SK-N-SH (cell line): Measurements from ENCODE around the gene ADAMTS14. TPM values are rescaled to one million over a fixed set of nuclear protein-coding genes. Genes with fewer than 3 reads are reported as not detected.

ENCODE experiments used
- CTCF ChIA-PET: fragments of 300-600, 350-600 bp; formaldehyde crosslinking; extraction: SDS; loops from one replicate; lab custom pipeline; 2021; lab: Yijun Ruan, JAX
- POLR2A ChIA-PET: fragments of 350-600 bp; sonication (Branson Sonifier 250); formaldehyde crosslinking; extraction: SDS; loops from one replicate; lab custom pipeline; 2020; ENCODE audit warnings: antibody characterized with exemption, inconsistent platforms; lab: Yijun Ruan, JAX
- DNase-seq: peaks from one replicate; pipeline ENCODE4 v3.0.0; 2012
- H2AFZ ChIP-seq: fragments of 200-600 bp; sonication (generic); 2 replicates; pipeline ENCODE4 v1.8.1; 2016; ENCODE audit warnings: antibody characterized with exemption, mild to moderate bottlenecking, low read depth
- H3F3A ChIP-seq: fragments of 200-600 bp; sonication (generic); replicated peaks from 2 replicates; pipeline ENCODE3; 2016; ENCODE audit warnings: antibody characterized with exemption, mild to moderate bottlenecking; ENCODE audit not compliant: insufficient read depth
- H3K27ac ChIP-seq, 2 experiments: fragments of 200-500 bp in 1 of 2; fragments of 200-600 bp in 1 of 2; sonication (Bioruptor generic) in 1 of 2; sonication (generic), shearing (Covaris generic) in 1 of 2; 2 replicates each; pipeline versions ENCODE4 v1.5.1 to v1.6.1; 2014 to 2016; ENCODE audit warnings: low read depth in 2 of 2, inconsistent platforms in 1 of 2, low read length in 1 of 2, mild to moderate bottlenecking in 1 of 2, mixed read lengths in 1 of 2
- H3K27me3 ChIP-seq: fragments of 200-600 bp; sonication (generic), shearing (Covaris generic); 2 replicates; pipeline ENCODE4 v1.6.1; 2016; ENCODE audit warnings: mixed run types; ENCODE audit not compliant: insufficient read depth
- H3K36me3 ChIP-seq, 2 experiments: fragments of 200-500 bp in 1 of 2; fragments of 200-600 bp in 1 of 2; sonication (Bioruptor generic) in 1 of 2; sonication (generic) in 1 of 2; replicated peaks in 1 of 2; 2 replicates each; pipeline versions ENCODE3 to v1.5.1; 2014 to 2016; ENCODE audit warnings: low read length in 1 of 2, mild to moderate bottlenecking in 1 of 2; ENCODE audit not compliant: insufficient read depth in 2 of 2, control insufficient read depth in 1 of 2
- H3K4me1 ChIP-seq, 2 experiments: fragments of 200-500 bp in 1 of 2; fragments of 200-600 bp in 1 of 2; sonication (Bioruptor generic) in 1 of 2; sonication (generic), shearing (Covaris generic) in 1 of 2; 2 replicates each; pipeline versions ENCODE4 v1.5.1 to v1.6.1; 2014 to 2016; ENCODE audit warnings: low read depth in 1 of 2, low read length in 1 of 2, mixed run types in 1 of 2; ENCODE audit not compliant: insufficient read depth in 2 of 2, control insufficient read depth in 1 of 2
- H3K4me2 ChIP-seq: fragments of 200-600 bp; sonication (generic), shearing (Covaris generic); 2 replicates; pipeline ENCODE4 v1.6.1; 2017; ENCODE audit warnings: mixed run types
- H3K4me3 ChIP-seq, 2 experiments: fragments of 200-500 bp in 1 of 2; fragments of 200-600 bp in 1 of 2; sonication (Bioruptor generic) in 1 of 2; sonication (generic), shearing (Covaris generic) in 1 of 2; 2 replicates each; pipeline versions ENCODE4 v1.5.1 to v1.8.1; 2014 to 2016; ENCODE audit warnings: low read depth in 2 of 2, inconsistent platforms in 1 of 2, low read length in 1 of 2, mild to moderate bottlenecking in 1 of 2, mixed read lengths in 1 of 2, moderate library complexity in 1 of 2
- H3K79me2 ChIP-seq: fragments of 200-600 bp; sonication (generic); 2 replicates; pipeline ENCODE4 v1.8.1; 2017; ENCODE audit warnings: mild to moderate bottlenecking; ENCODE audit not compliant: insufficient read depth
- H3K9ac ChIP-seq: fragments of 200-600 bp; sonication (generic); 2 replicates; pipeline ENCODE4 v1.6.1; 2017; ENCODE audit warnings: mixed run types
- H3K9me2 ChIP-seq: fragments of 200-600 bp; sonication (generic); 2 replicates; pipeline ENCODE4 v1.6.1; 2017; ENCODE audit warnings: mixed run types
- H3K9me3 ChIP-seq: fragments of 200-600 bp; sonication (generic); 2 replicates; pipeline ENCODE4 v1.6.1; 2017; ENCODE audit warnings: mixed run types, mild to moderate bottlenecking, moderate library complexity
- H4K20me1 ChIP-seq: fragments of 200-600 bp; sonication (generic); 2 replicates; pipeline ENCODE4 v1.6.1; 2017; ENCODE audit warnings: mild to moderate bottlenecking, mixed run types; ENCODE audit not compliant: insufficient read depth
- CHD2 ChIP-seq: fragments of 150-350 bp; IDR thresholded peaks from 2 replicates; pipeline ENCODE4 v1.6.1; 2018; ENCODE audit warnings: low read length; ENCODE audit not compliant: partially characterized antibody
- EP300 ChIP-seq, 2 experiments: IDR thresholded peaks; 2 replicates each; pipeline versions ENCODE4 v1.4.0 to v1.6.1; 2012; ENCODE audit warnings: borderline replicate concordance in 1 of 2, low read depth in 1 of 2, low read length in 1 of 2
- FOSL2 ChIP-seq: IDR thresholded peaks from 2 replicates; pipeline ENCODE4 v1.4.0; 2012; ENCODE audit warnings: low read depth, mild to moderate bottlenecking, moderate library complexity, borderline replicate concordance
- FOXJ3 ChIP-seq: sonication (generic); formaldehyde crosslinking; IDR thresholded peaks from 2 replicates; pipeline ENCODE4 v1.5.1; 2020; ENCODE audit warnings: mild to moderate bottlenecking, missing genetic modification reagents
- FOXM1 ChIP-seq: IDR thresholded peaks from 2 replicates; pipeline ENCODE4 v1.4.0; 2012; ENCODE audit warnings: low read depth, mild to moderate bottlenecking
- GATA2 ChIP-seq: sonication (generic); formaldehyde crosslinking; IDR thresholded peaks from 2 replicates; pipeline ENCODE4 v1.5.0; 2020; ENCODE audit warnings: mild to moderate bottlenecking, missing genetic modification reagents
- IRF3 ChIP-seq: fragments of 150-350 bp; IDR thresholded peaks from 2 replicates; pipeline ENCODE4 v1.6.1; 2016; ENCODE audit warnings: mild to moderate bottlenecking, low read depth, low read length
- JUND ChIP-seq: IDR thresholded peaks from 2 replicates; pipeline ENCODE4 v1.4.0; 2012
- MAX ChIP-seq: IDR thresholded peaks from 2 replicates; pipeline ENCODE4 v1.4.0; 2012; ENCODE audit warnings: low read depth
- MEF2A ChIP-seq: IDR thresholded peaks from 2 replicates; pipeline ENCODE4 v1.4.0; 2012; ENCODE audit warnings: low read depth, borderline replicate concordance
- RAD21 ChIP-seq: IDR thresholded peaks from 2 replicates; pipeline ENCODE4 v1.6.1; 2012; ENCODE audit warnings: mild to moderate bottlenecking, low read length
- REST ChIP-seq: IDR thresholded peaks from 2 replicates; pipeline ENCODE4 v1.6.1; 2012; ENCODE audit warnings: mild to moderate bottlenecking, low read depth, low read length, moderate library complexity
- RXRA ChIP-seq: IDR thresholded peaks from 2 replicates; pipeline ENCODE4 v1.4.0; 2012; ENCODE audit warnings: low read depth, mild to moderate bottlenecking, borderline replicate concordance
- SIN3A ChIP-seq: IDR thresholded peaks from 2 replicates; pipeline ENCODE4 v1.6.1; 2012; ENCODE audit warnings: low read depth, mild to moderate bottlenecking, low read length, moderate library complexity, borderline replicate concordance
- TEAD4 ChIP-seq: IDR thresholded peaks from 2 replicates; pipeline ENCODE4 v1.4.0; 2012; ENCODE audit warnings: mild to moderate bottlenecking, borderline replicate concordance; ENCODE audit not compliant: insufficient read depth
- USF2 ChIP-seq: fragments of 150-350 bp; IDR thresholded peaks from 2 replicates; pipeline ENCODE4 v1.6.1; 2017; ENCODE audit warnings: antibody characterized with exemption, low read length, low read depth, borderline replicate concordance
- YY1 ChIP-seq: IDR thresholded peaks from 2 replicates; pipeline ENCODE4 v1.4.0; 2012; ENCODE audit warnings: low read depth, mild to moderate bottlenecking
- WGBS: methylation state at CpG from one replicate; pipeline ENCODE4 v1.1.6; 2017; ENCODE audit warnings: low lambda C conversion rate; 5-methylcytosine and 5-hydroxymethylcytosine counted together
- polyA plus RNA-seq, 3 experiments: library from polyadenylated mRNA; depleted of rRNA; stranded (reverse); fragments of >200 nt; gene quantifications; 2 replicates each; pipeline ENCODE4 v1.2.3, GENCODE V29; 2012

The ADAMTS14 gene
- polyA plus RNA-seq, 1 of the 3 experiments (the other 2 are of a cell fraction) = 1.1 TPM

GRCh38 chr10:70801854-70802253 is 129.5 kb downstream of the ADAMTS14 start (continued):
- TF ChIP-seq MAX (no peak), REST (no peak), JUND (no peak), CHD2 (no peak)

GRCh38 chr10:70803775-70804420 is 131.6 kb downstream of the ADAMTS14 start:
- POLR2A ChIA-PET = no interaction called here
- WGBS = 65% methylated on average over 2 of the region's 2 CpGs
- no peak for DNase-seq

More at GRCh38 chr10:70803775-70804420, 131.6 kb downstream of the ADAMTS14 start:
- H4K20me1 ChIP-seq = no peaks in the 10 kb centered on the region
- CTCF ChIA-PET = interaction anchor here (0.6 kb wide), 1 partner anchor 13 kb away, joined by 3 read pairs; no protein-coding TSS in a partner anchor
- H3K9ac ChIP-seq = no peak overlapping the region
- H3K4me2 ChIP-seq = no peak overlapping the region
- H3F3A ChIP-seq = no peaks in the 10 kb centered on the region
- H3K9me3 ChIP-seq = no peaks in the 10 kb centered on the region
- no peaks in the 10 kb centered on the region for H3K36me3 ChIP-seq
- H3K9me2 ChIP-seq = no peaks in the 10 kb centered on the region
- H3K4me3 ChIP-seq = no peak overlapping the region
- TF ChIP-seq IRF3 = no peak
- TF ChIP-seq RXRA = no peak
- no peak for TF ChIP-seq FOXM1
- no peak for TF ChIP-seq GATA2 (CRISPR knock-in tag)
- no peak for TF ChIP-seq USF2
- no peak for TF ChIP-seq YY1
- no peak for TF ChIP-seq SIN3A
- no peak for TF ChIP-seq FOXJ3
- no peak for TF ChIP-seq MEF2A
- no peak for TF ChIP-seq EP300 (IDR thresholded peaks at IDR 0.05; ENCODE audit: borderline replicate concordance in 1 of 2, low read depth in 1 of 2, low read length in 1 of 2)
- TF ChIP-seq REST = no peak
- no peak for TF ChIP-seq TEAD4
- no peak for TF ChIP-seq RAD21
- no peak for TF ChIP-seq FOSL2
- peaks cover 14% of the 10 kb centered on the region; the same call in 1 of the 2 replicates for H3K27me3 ChIP-seq
- no peaks in the 10 kb centered on the region; a peak in 1 of 4 replicates for H3K4me1 ChIP-seq
- H3K79me2 ChIP-seq = no peaks in the 10 kb centered on the region
- no peak overlapping the region for H2AFZ ChIP-seq
- no peak overlapping the region for H3K27ac ChIP-seq
